Suppressor macrophage treated with lipopolysaccharide for 4 hours (primary cell): Measurements from ENCODE around the gene LCN12.

ENCODE experiments used
- DNase-seq: peaks from one replicate; pipeline ENCODE4 v3.0.0-alpha.2; 2020

LCN12 gene

GRCh38 chr9:136958898-136959850, 7.1 kb downstream of the LCN12 start:
- no peak for DNase-seq

GRCh38 chr9:136960212-136960937, 8.3 kb downstream of the LCN12 start:
- no peak for DNase-seq

GRCh38 chr9:136960938-136961275, 8.8 kb downstream of the LCN12 start:
- DNase-seq = no peak

- no peak for DNase-seq
Measured at GRCh38 chr9:136961279-136962065, 9.4 kb downstream of the LCN12 start.

- no peak for DNase-seq
Measured at GRCh38 chr9:136962163-136962562, 10.1 kb downstream of the LCN12 start.

- DNase-seq = no peak
Measured at GRCh38 chr9:136962701-136963248, 10.7 kb downstream of the LCN12 start.

- no peak for DNase-seq
Measured at GRCh38 chr9:136963341-136963740, 11.3 kb downstream of the LCN12 start.

- no peak for DNase-seq
Measured at GRCh38 chr9:136963751-136964150, 11.7 kb downstream of the LCN12 start.

- DNase-seq = no peak
Measured at GRCh38 chr9:136964171-136964689, 12.2 kb downstream of the LCN12 start.

GRCh38 chr9:136964833-136965422, 12.9 kb downstream of the LCN12 start:
- DNase-seq = no peak

GRCh38 chr9:136965771-136966484, 13.9 kb downstream of the LCN12 start:
- peak; percentile 61 for DNase-seq

- no peak for DNase-seq
Measured at GRCh38 chr9:136968333-136969127, 16.5 kb downstream of the LCN12 start.

- no peak for DNase-seq
Measured at GRCh38 chr9:136969150-136969549, 17.1 kb downstream of the LCN12 start.

- DNase-seq = no peak
Measured at GRCh38 chr9:136969774-136970173, 17.7 kb downstream of the LCN12 start.

- DNase-seq = no peak
Measured at GRCh38 chr9:136970361-136970760, 18.3 kb downstream of the LCN12 start.

GRCh38 chr9:136971746-136972145, 19.7 kb downstream of the LCN12 start:
- DNase-seq = no peak

GRCh38 chr9:136972335-136972734, 20.3 kb downstream of the LCN12 start:
- DNase-seq = no peak

GRCh38 chr9:136972743-136973142, 20.7 kb downstream of the LCN12 start:
- DNase-seq = no peak

GRCh38 chr9:136973618-136974617, 21.8 kb downstream of the LCN12 start:
- DNase-seq = no peak
